Stimulated activated CD4-positive, alpha-beta T cell treated with anti-CD3 and anti-CD28 coated beads, Interleukin-1b, Interleukin-23, amount 100 ng/mL, for 4 hours (primary cell): ENCODE data around the gene TNFRSF4.

Experiments
- DNase-seq, 2 donors: peaks; one replicate each; pipeline ENCODE4 v3.0.0-alpha.2; 2020; ENCODE audit warnings: low read depth in 2 of 2

Gene TNFRSF4

GRCh38 chr1:1245178-1245816 lies 31.3 kb upstream of the TNFRSF4 start:
- no peak for DNase-seq

- no peak for DNase-seq
Measured at GRCh38 chr1:1244192-1244811, 30.3 kb upstream of the TNFRSF4 start.

- no peak for DNase-seq
Measured at GRCh38 chr1:1243807-1244191, 29.8 kb upstream of the TNFRSF4 start.

GRCh38 chr1:1243266-1243660 lies 29.3 kb upstream of the TNFRSF4 start:
- no peak for DNase-seq

GRCh38 chr1:1242461-1243265 lies 28.7 kb upstream of the TNFRSF4 start:
- no peak for DNase-seq

- DNase-seq = no peak
Measured at GRCh38 chr1:1241588-1242219, 27.8 kb upstream of the TNFRSF4 start.

- no peak for DNase-seq
Measured at GRCh38 chr1:1240822-1241587, 27.1 kb upstream of the TNFRSF4 start.

GRCh38 chr1:1240348-1240732 lies 26.4 kb upstream of the TNFRSF4 start:
- DNase-seq = no peak

- no peak for DNase-seq
Measured at GRCh38 chr1:1239614-1240347, 25.8 kb upstream of the TNFRSF4 start.

- no peak for DNase-seq
Measured at GRCh38 chr1:1239227-1239613, 25.3 kb upstream of the TNFRSF4 start.

GRCh38 chr1:1238702-1239178 lies 24.8 kb upstream of the TNFRSF4 start:
- DNase-seq = no peak

- no peak for DNase-seq
Measured at GRCh38 chr1:1237874-1238701, 24.1 kb upstream of the TNFRSF4 start.

GRCh38 chr1:1236945-1237873 lies 23.3 kb upstream of the TNFRSF4 start:
- DNase-seq = no peak

GRCh38 chr1:1236176-1236763 lies 22.3 kb upstream of the TNFRSF4 start:
- DNase-seq = no peak

- DNase-seq = no peak
Measured at GRCh38 chr1:1235016-1235744, 21.2 kb upstream of the TNFRSF4 start.

GRCh38 chr1:1234180-1234808 lies 20.3 kb upstream of the TNFRSF4 start:
- no peak for DNase-seq

GRCh38 chr1:1233567-1233892 lies 19.6 kb upstream of the TNFRSF4 start:
- no peak for DNase-seq
